ENCODE measurements around the gene SLC2A2.
"Not testable (repeated sequence)": the region's sequence is repeated elsewhere in the genome, so short reads cannot be mapped to it uniquely, and the experiment has no call there.

SLC2A2 gene

DNA sequence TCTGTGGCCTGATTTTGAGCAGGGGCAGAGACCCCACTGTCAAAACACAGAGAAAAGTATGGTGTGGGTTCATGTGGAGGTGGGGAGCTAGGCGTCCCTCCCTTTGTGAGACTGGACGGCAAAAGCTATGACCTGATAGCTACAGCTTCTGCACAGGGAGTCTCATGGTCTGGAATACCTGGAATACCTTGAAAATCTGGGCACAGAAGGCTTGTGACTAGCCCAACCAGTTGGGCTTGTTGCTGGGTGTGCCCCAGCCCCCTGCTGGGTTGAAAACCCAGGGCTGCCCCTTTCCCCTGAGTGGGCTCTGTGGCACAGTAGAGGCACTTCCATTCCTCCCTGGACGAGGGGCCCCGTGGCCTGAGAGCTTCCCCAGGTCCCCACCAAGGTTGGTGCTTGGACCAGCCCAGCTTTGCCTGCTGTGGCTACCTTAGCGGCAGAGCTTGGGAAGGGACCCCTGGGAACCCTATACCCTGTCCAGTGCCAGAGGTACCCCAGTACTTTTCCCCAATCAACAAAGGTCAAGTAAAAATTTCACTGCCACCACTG, 37.3 kb downstream of the SLC2A2 start:
- DNase-seq (ENCODE audit: low read depth in 4 of 4, low spot score in 1 of 4): no peak

DNA sequence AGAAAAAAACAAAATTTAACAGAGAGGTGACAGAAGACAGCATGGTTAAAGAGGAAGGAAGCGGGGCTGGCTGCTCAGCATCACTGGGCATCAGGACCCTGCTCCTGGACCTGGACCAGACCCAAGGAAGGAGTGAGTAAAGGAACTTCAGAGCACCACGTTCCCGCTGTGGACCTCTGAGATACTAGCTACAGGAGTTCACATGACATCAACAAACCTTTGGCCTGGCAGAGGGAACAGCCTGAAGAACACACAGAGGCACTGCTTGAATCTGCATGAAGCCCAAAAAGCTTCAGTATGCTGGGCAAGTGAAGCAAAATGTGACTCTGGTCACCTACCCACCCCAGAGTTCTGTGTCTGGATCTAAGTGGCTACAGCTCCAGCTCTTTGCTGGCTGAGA, 38.1 kb downstream of the SLC2A2 start:
- no peak for DNase-seq (ENCODE audit: low read depth in 4 of 4, low spot score in 1 of 4)

DNA sequence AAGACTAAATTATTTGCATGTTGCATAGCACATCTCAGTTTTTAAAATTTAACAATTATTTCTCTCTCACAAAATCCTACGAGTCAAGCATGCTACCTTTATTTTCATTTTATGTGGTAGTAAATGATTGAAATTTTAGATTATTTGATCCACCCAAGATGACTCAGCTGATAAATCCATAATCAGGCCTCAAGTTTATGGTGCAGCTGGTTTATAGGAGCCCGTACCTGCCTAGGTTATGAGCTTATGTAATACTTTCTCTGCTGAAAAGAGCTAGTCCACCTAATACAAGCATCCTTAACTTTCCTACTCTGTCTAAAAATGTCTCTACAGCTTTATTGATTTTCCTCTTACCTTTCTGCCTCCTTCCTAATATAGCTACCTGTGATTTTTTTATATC, 41.2 kb downstream of the SLC2A2 start:
- DNase-seq (ENCODE audit: low read depth in 4 of 4, low spot score in 1 of 4): no peak

DNA sequence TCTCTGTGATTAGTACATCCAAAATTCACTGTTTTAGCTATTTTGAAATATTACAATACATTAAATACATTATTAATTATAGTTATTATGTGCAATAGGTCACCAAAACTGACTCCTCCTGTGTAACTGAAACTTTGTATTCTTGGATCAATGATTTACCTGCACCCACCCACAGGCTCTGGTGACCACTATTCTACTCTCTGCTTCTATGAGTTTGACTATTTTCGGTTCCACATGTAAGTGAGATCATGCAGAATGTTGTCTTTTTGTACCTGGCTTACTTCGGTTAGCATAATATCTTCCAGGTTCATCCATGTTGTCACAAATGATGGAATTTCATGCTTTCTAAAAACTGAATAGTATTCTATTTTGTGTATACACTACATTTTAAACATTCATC, 43.8 kb downstream of the SLC2A2 start:
- no peak for DNase-seq (ENCODE audit: low read depth in 4 of 4, low spot score in 1 of 4)

DNA sequence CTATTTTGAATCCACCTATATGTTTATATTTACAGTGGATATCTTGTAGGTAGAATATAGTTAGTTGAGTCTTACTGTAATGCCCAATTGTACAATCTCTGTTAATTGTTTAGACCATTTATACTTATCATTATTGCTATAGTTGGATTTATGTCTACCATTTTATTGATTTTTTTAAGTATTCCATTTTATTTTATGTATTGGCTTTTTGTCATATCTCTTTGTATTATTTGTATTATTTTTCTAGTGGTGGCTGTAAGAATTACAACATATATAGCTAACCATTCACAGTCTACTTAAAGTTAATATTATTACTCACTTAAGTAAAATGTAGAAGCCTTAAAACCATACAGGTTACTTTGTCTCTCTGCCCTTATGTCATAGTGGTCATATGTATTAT, 46.1 kb downstream of the SLC2A2 start:
- DNase-seq (ENCODE audit: low read depth in 4 of 4, low spot score in 1 of 4): no peak

DNA sequence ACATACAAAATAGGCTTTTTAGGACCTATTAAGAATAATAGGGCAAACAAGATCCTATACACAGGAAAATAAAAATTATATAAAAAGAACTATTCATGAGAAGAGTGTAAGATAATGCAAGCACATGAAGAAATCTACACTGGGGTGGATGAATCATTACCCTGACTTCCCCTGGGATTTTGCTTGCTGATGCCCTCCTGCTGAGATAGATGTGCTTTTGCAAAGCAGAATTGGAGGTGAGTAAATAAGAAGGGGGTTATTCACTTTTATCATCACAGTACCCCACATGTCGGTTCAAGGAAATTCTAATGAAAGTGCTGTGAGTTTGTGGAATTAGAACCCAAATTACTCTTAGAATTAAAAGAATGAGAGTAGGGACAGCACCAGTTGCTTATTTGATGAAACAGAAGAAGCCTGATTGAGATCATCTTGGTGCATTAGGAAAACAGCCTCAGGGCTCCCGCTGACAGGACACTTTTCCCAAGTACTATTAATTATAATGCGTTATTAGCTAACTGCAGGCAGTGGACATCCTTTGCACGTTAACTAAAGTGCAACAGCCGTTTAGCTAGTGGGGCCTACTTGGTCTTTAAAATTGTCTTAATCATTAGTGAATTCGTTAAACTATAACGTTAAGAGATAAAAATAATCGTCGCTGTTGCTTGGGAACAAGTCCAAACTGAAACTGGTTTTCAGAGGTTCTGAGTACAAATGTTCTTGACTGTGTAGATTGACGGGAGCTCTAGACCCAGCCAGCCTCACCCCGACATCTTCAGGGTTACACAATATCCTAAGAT, 48.4 kb downstream of the SLC2A2 start:
- DNase-seq (ENCODE audit: low read depth in 4 of 4, low spot score in 1 of 4): no peak

DNA sequence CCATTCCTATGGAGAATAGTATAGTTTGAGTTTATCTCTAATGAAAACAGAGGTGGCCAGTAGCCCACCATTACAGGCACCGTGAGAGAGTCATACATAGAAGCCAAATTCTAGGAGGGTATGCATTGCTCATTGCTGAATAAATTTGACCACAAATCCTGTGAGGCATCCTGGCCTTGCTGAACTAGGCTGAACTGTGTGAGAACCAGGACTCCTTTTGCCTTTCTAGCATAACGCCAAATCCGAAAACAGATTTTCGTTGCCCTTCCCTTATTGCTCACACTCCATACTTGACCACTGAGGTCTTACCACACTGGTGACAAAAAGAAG, 50.4 kb downstream of the SLC2A2 start:
- no peak for DNase-seq (ENCODE audit: low read depth in 4 of 4, low spot score in 1 of 4)

DNA sequence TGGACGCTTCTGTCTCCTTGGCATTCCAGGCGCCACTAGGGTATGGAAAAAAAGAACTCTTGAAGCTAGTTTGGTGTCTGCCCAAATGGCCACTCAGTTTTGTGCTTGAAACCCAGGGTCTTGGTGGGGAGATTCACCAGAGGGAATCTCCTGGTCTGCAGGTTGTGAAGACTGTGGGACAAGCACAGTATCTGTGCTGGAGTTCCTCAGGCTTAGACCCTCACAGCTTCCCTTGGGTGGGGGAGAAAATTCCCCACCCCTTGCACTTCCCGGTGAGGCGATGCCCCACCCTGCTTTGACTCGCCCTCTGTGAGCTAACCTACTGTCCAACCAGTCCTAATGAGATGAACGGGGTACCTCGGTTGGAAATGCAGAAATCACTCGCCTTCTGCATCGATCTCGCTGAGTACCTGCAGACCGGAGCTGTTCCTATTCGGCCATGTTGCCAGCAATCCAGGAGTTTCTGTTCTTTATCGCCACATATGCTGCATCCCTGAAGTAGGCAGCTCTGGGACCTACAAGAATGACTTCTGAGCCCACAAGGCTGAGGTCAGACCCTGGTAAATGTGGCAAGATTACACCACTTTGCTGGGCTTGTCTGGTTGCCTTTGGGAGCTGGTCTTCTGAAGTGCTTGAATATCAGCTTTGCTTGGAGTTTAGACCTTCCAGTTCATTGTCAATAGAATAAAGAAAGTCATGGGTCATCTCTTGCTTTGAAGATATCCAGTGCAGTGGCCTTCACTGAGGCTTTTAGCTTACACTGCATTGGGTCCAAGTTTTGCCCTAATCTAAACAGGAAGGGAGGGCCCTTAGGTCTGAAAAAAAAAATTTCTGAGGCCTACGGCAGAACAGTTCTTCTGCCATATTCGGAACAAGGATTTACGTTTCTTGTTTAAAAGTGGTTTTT, 51.0 kb downstream of the SLC2A2 start:
- DNase-seq (ENCODE audit: low read depth in 4 of 4, low spot score in 1 of 4): no peak

DNA sequence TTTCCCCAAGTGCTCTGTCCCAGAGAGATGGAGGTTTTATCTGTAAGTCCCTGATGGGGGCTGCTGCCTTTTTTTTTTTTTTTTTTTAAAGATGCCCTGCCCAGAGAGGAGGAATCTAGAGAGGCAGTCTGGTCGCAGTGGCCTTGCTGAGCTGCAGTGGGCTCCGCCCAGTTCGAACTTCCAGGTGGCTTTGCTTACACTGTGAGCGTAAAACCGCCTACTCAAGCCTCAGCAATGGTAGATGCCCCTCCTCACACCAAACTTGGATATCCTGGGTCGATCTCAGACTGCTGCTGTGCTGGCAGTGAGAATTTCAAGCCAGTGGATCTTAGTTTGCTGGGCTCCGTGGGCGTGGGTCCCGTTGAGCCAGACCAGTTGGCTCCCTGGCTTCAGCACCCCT, 51.6 kb downstream of the SLC2A2 start:
- no peak for DNase-seq (ENCODE audit: low read depth in 4 of 4, low spot score in 1 of 4)

DNA sequence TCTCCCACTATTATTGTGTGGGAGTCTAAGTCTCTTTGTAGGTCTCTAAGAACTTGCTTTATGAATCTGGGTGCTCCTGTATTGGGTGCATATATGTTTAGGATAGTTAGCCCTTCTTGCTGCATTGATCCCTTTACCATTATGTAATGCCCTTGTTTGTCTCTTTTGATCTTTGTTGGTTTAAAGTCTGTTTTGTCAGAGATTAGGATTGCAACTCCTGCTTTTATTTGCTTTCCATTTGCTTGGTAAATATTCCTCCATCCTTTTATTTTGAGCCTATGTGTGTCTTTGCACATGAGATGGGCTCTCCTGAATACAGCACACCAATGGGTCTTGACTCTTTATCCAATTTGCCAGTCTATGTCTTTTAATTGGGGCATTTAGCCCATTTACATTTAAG, 53.6 kb downstream of the SLC2A2 start:
- DNase-seq (ENCODE audit: low read depth in 4 of 4, low spot score in 1 of 4): not testable (repeated sequence)

DNA sequence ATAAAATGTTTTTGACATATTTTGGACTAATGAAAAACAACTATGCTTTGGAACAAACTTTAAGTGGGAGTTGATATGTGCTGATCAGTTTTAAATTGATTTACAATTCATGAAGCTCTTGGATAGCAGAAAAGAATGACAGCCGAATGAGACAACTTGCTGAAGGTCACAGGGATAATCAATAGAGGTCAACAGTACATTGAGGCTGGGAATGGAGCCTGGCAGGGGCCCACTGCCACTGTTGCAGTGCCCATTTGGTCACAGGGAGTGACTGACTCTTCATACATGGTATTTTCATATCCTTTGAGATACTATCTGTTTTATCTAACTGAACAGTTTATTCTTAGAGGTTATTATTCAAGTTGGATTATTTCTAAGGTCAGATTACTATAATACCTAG, 59.4 kb downstream of the SLC2A2 start:
- DNase-seq (ENCODE audit: low read depth in 4 of 4, low spot score in 1 of 4): no peak

DNA sequence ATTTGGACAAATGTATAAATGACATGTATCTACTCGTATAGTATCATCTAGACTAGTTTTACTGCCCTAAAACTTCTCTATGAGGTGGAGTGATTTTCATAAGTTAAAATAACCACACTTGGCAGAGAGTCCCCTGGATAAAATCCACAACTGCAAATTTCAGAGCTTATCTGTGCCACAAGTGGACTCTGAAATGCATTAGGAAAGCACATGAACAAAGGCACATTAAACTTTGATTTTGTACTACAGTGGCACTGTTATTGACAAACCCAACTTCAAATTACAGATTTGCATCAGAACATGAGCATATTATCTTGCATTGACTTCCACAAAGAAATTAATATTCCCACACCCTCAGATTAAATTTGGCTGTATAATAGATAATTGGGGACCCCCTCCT, 60.0 kb downstream of the SLC2A2 start:
- DNase-seq (ENCODE audit: low read depth in 4 of 4, low spot score in 1 of 4): no peak

DNA sequence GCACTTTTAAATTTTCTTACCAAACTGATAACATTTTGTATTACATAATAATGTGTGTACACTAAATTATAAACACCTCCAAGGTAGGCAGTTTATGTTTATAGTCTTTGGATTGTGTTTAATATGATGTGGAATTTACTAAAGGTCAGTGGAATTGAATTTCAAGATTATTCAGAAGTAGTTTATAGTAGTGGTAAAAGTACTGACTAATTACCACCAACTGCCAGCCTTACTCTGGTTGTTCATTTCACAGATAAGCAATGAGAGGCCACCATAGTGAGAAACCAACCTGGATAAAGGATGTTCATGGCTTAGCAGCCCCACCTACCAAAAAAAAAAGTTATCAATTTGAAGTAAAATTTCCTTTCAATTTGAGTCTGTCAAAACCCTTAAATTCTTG, 64.1 kb downstream of the SLC2A2 start:
- DNase-seq (ENCODE audit: low read depth in 4 of 4, low spot score in 1 of 4): no peak

DNA sequence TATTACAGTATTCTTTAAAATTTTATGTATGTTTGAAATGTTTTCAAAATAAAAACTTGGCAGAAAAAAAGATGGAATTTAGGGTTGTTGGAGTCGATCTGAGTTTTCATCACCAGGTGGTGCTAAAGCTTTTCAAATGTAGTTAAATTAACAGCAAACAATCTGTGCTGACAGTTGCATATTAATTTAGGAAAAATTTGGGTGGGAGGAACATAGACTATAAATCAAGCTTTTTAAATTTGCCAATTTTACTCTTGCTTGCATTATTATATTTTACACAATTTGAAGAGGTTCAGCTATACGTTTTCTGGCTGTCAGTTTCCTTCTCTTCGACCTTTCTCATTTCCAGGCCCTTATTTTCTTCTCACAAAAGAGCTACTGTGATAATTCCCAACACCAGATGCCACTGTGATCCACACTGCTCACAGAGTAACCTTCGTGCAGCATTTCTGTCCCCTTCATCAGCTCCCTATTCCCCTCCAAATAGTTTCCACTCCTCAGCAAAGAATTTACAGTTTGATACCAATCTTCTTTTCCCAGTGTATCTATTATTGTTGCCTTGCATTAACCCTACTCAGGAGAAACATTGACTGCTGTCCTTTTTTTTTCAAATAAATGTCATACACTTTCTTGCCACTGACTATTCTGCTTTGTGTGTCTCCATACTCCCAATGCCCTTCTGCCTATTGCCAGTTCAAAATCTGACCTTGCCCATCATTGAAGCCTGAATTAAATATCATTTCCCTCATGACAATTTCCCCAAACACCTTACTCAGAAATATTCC, 64.7 kb downstream of the SLC2A2 start:
- DNase-seq (ENCODE audit: low read depth in 4 of 4, low spot score in 1 of 4): no peak

DNA sequence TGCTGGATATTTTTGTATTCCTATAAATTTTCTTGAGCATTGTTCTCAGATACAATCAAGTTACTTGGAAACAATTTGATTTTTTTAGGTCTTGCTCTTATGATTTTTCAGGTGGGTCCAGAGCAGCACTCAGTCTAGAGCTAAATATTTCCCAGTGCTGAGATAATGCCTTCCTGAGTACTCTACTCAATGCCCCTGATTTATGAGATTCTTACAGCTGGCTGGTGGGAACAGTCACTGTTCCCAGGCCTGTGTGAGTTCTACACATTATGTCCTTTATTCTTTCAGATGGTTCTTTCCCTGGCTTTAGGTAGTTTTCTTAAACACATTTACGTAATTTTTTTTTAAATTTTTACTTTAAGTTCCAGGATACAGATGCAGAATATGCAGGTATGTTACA, 67.1 kb downstream of the SLC2A2 start:
- DNase-seq (ENCODE audit: low read depth in 4 of 4, low spot score in 1 of 4): no peak

DNA sequence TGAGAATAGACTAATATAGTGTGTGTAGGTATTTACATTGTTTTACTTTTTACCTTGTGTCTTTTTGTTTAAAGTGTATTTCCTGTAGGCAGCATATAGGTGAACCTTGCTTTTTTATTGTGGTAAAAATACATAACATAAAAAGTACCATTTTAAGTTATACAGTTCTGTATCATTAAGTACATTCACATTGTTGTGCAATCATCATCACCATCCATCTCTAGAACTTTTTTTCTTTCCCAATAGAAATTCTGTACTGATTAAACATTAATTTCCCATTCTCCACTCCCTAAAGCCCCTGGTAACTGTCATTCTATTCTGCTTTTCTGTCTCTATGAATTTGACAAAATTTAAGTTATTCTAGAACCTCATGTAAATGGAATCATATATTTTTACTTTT, 69.9 kb downstream of the SLC2A2 start:
- DNase-seq (ENCODE audit: low read depth in 4 of 4, low spot score in 1 of 4): no peak

DNA sequence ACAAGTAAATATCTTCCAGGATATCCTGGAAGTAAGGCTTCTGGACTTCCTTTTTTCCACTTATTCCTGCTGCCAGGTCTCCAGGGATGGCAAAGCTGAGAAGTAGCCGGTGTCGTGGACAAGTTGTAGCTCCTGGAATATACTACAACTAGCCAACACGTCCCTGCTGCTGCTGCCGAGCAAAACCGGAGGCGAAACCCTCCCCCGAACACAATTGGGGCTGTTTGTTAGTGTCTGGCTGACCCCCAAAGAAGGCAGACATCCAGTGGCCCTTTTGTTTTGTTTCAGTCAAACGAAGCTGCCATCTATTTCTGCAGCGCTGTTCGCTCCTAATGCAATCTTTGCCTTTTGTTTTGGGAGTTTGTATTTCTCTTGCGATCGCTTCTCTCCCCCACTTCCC, 72.8 kb downstream of the SLC2A2 start:
- no peak for DNase-seq (ENCODE audit: low read depth in 4 of 4, low spot score in 1 of 4)

DNA sequence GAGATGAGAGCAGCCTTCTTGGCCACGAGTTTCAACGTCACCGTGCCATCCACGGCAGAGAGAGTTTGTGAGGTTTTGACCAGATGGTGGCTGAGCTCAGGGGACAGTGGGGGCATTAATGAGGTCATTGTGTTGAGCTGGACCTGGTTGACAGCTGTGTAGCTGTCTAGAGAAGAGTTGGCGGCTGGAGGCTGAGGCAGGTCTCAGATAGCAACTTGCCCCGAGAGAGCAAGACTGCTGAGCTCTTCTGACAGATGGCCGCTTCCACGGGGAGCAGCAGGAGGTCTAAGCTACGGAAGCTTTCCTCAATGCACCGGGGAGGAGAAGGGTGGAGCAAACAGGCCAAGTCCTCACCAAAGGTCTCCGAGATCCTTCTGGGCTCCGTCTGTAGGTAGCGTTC, 73.3 kb downstream of the SLC2A2 start:
- DNase-seq (ENCODE audit: low read depth in 4 of 4, low spot score in 1 of 4): no peak

DNA sequence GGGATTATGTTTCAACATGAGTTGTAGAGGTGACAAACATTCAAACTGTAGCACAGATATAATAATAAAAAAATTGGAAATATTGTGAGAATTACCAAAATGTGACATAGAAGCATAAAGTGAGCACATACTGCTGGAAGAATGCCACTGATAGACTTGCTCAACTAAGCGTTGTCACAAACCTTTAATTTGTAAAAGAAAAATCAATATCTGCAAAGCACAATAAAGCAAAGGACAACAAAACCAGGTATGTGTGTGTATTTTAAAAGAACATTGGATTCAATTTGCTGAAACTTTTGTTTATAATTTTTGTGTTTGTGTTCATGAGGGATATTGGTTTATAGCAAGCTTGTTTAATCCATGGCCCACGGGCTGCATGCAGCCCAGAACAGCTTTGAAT, 77.3 kb downstream of the SLC2A2 start:
- DNase-seq (ENCODE audit: low read depth in 4 of 4, low spot score in 1 of 4): no peak

DNA sequence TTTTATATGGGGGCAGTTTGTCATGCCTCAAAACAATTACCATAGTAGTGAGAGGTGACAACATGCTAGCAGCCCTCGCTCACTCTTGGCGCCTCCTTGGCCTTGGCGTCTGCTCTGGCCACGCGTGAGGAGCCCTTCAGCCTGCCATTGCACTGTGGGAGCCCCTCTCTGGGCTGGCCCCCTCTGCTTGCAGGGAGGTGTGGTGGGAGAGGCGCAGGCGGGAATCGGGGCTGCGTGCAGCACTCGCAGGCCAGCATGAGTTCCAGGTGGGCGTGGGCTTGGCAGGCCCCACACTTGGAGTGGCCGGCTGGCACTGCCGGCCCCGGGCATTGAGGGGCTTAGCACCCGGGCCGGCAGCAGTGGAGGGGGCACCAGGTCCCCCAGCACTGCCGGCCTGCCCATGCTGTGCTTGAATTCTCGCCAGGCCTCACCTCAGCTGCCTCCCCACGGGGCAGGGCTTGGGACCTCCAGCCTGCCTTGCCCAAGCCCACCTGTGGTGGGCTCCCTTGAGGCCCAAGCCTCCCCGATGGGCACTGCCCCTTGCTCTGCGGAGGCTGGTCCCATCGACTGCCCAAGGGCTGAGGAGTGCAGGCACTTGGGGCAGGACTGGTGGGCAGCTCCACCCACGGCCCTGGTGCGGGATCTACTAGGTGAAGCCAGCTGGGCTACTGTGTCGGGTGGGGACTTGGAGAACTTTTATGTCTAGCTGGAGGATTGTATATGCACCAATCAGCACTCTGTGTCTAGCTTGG, 79.3 kb downstream of the SLC2A2 start:
- no peak for DNase-seq (ENCODE audit: low read depth in 4 of 4, low spot score in 1 of 4)
